HepG2 (cell line): ENCODE data around the gene ADAM15. TPM values are rescaled to one million over a fixed set of nuclear protein-coding genes. Genes with fewer than 3 reads are reported as not detected.

Source experiments
- HES4 ChIP-seq: sonication (generic); formaldehyde crosslinking; IDR thresholded peaks from 2 replicates; pipeline ENCODE4 v1.9.0; 2021; ENCODE audit warnings: mild to moderate bottlenecking, missing genetic modification reagents, borderline replicate concordance
- HIVEP1 ChIP-seq: sonication (generic); formaldehyde crosslinking; IDR thresholded peaks from 2 replicates; pipeline ENCODE4 v1.4.0; 2020; ENCODE audit warnings: mild to moderate bottlenecking, missing genetic modification reagents
- HMGXB3 ChIP-seq: sonication (generic); formaldehyde crosslinking; IDR thresholded peaks from 2 replicates; pipeline ENCODE4 v1.4.0; 2020; ENCODE audit warnings: missing genetic modification reagents, borderline replicate concordance
- HNRNPL ChIP-seq: fragments of 200-400 bp; formaldehyde crosslinking; IDR thresholded peaks from 2 replicates; pipeline ENCODE4 v1.6.1; 2017; ENCODE audit warnings: mild to moderate bottlenecking, low read depth, low read length
- HOXA5 ChIP-seq: sonication (generic); formaldehyde crosslinking; IDR thresholded peaks from 2 replicates; pipeline ENCODE4 v1.4.0; 2020; ENCODE audit warnings: missing genetic modification reagents
- MAX ChIP-seq: IDR thresholded peaks from 2 replicates; pipeline ENCODE4 v1.6.1; 2012; ENCODE audit warnings: inconsistent platforms
- MBNL3 ChIP-seq: fragments of 250-450 bp; sonication (Bioruptor Pico); conservative IDR thresholded peaks from 2 replicates; pipeline ENCODE4 v1.8.0; 2022; ENCODE audit warnings: mild to moderate bottlenecking, inconsistent platforms
- NRL ChIP-seq: sonication (generic); formaldehyde crosslinking; IDR thresholded peaks from 2 replicates; pipeline ENCODE4 v1.5.0; 2020; ENCODE audit warnings: missing genetic modification reagents, mild to moderate bottlenecking, moderate library complexity, borderline replicate concordance
- RBM22 ChIP-seq: fragments of 200-400 bp; formaldehyde crosslinking; optimal IDR thresholded peaks from 2 replicates; pipeline ENCODE3; 2017; ENCODE audit warnings: mild to moderate bottlenecking, low read length, moderate library complexity
- RBM39 ChIP-seq: fragments of 200-400 bp; formaldehyde crosslinking; IDR thresholded peaks from one replicate; pipeline ENCODE4 v1.6.1; 2018; ENCODE audit warnings: antibody characterized with exemption, mild to moderate bottlenecking, low read depth, low read length; ENCODE audit not compliant: poor library complexity, severe bottlenecking
- SRSF4 ChIP-seq: fragments of 200-400 bp; formaldehyde crosslinking; IDR thresholded peaks from one replicate; pipeline ENCODE4 v1.6.1; 2018; ENCODE audit warnings: mild to moderate bottlenecking, low read depth, low read length, moderate library complexity; ENCODE audit not compliant: poor library complexity, severe bottlenecking
- ZBTB40 ChIP-seq, 2 experiments: fragments of 450-650 bp in 1 of 2; sonication (generic) in 1 of 2; formaldehyde crosslinking in 1 of 2; IDR thresholded peaks; 2 replicates each; pipeline versions ENCODE4 v1.6.1 to v1.8.0; 2016 to 2022; ENCODE audit warnings: antibody characterized with exemption in 1 of 2, mild to moderate bottlenecking in 1 of 2, missing genetic modification reagents in 1 of 2
- ZFP36L1 ChIP-seq: sonication (generic); formaldehyde crosslinking; IDR thresholded peaks from 2 replicates; pipeline ENCODE4 v1.8.0; 2022; ENCODE audit warnings: mild to moderate bottlenecking, missing genetic modification reagents, moderate library complexity
- ZFP36L2 ChIP-seq: sonication (generic); formaldehyde crosslinking; IDR thresholded peaks from 2 replicates; pipeline ENCODE4 v1.4.0; 2020; ENCODE audit warnings: missing genetic modification reagents
- ZNF329 ChIP-seq: sonication (generic); formaldehyde crosslinking; IDR thresholded peaks from 2 replicates; pipeline ENCODE4 v1.9.0; 2021; ENCODE audit warnings: low read depth, mild to moderate bottlenecking, missing genetic modification reagents
- polyA plus RNA-seq, 8 experiments: library from polyadenylated mRNA; depleted of rRNA in 3 of 8; stranded (reverse) in 7 of 8; unstranded in 1 of 8; fragments of >200 nt; fragmentation: Illumina TruSeq in 4 of 8; extraction: Trizol in 4 of 8; gene quantifications; 2 replicates each; pipeline versions ENCODE4 v1.2.1 to v1.2.3, GENCODE V29; 2011 to 2016; ENCODE audit warnings: low read depth in 4 of 8, missing spikeins in 1 of 8, mixed read lengths in 1 of 8; ENCODE audit not compliant: insufficient read depth in 1 of 8
- total RNA-seq, 5 experiments: library from RNA; depleted of rRNA; stranded (reverse); fragments of >200 nt; fragmentation: Illumina TruSeq; extraction: Trizol; gene quantifications; 2 replicates each; pipeline ENCODE4 v1.2.3, GENCODE V29; 2016; ENCODE audit warnings: low read depth in 1 of 5

Gene ADAM15
- total and polyA plus RNA-seq, 2 of the 13 experiments (the other 11 are each of a cell fraction or from before 2014, with no cell fraction given): 17.9 to 25.6 TPM

- TF ChIP-seq HMGXB3: no peak
- no peak for TF ChIP-seq NRL (CRISPR knock-in tag)
- TF ChIP-seq HIVEP1 (CRISPR knock-in tag): no peak
- TF ChIP-seq ZFP36L2 (CRISPR knock-in tag): no peak
- peak; percentile 27; the same call in 1 of the 2 replicates for TF ChIP-seq MAX
- no peak; the same call in 1 of the 2 replicates for TF ChIP-seq ZFP36L1 (CRISPR knock-in tag)
- TF ChIP-seq HNRNPL: peak; percentile 66; the same call in 1 of the 2 replicates
- TF ChIP-seq MBNL3 (CRISPR knock-in tag): no peak
- TF ChIP-seq ZBTB40 (IDR thresholded peaks at IDR 0.05): no peak
- TF ChIP-seq ZBTB40 (CRISPR knock-in tag; IDR thresholded peaks at IDR 0.05): no peak
- TF ChIP-seq RBM22: no peak
- no peak for TF ChIP-seq RBM39
- TF ChIP-seq ZNF329 (CRISPR knock-in tag): no peak
- no peak for TF ChIP-seq HOXA5 (CRISPR knock-in tag)
- no peak for TF ChIP-seq SRSF4
- 0 out of 2 replicates have a peak, but pooled peaks have one; percentile 29 for TF ChIP-seq HES4 (CRISPR knock-in tag)
These were observed 49.2 kb upstream of the ADAM15 start (continued) for GRCh38 chr1:155001675-155002463.
